K562 (cell line): ENCODE measurements around the gene GAD1. TPM values are rescaled to one million over a fixed set of nuclear protein-coding genes. Genes with fewer than 3 reads are reported as not detected.

Source experiments
- ATF3 ChIP-seq, 2 experiments: fragments of 450-650 bp in 1 of 2; sonication (generic) in 1 of 2; formaldehyde crosslinking in 1 of 2; IDR thresholded peaks in 1 of 2; conservative IDR thresholded peaks in 1 of 2; 2 replicates each; pipeline versions ENCODE4 v1.6.1 to v1.8.1; 2016 to 2023; ENCODE audit warnings: mild to moderate bottlenecking in 2 of 2, moderate library complexity in 2 of 2, inconsistent platforms in 1 of 2, missing genetic modification reagents in 1 of 2
- ATF7 ChIP-seq: fragments of 450-650 bp; IDR thresholded peaks from 2 replicates; pipeline ENCODE4 v1.7.1; 2014; ENCODE audit warnings: mild to moderate bottlenecking, moderate library complexity
- DMBX1 ChIP-seq: fragments of 250-450 bp; sonication (Bioruptor Pico); IDR thresholded peaks from 2 replicates; pipeline ENCODE4 v1.8.0; 2022; ENCODE audit warnings: inconsistent platforms, mild to moderate bottlenecking, moderate library complexity, borderline replicate concordance
- E2F1 ChIP-seq: sonication (generic); formaldehyde crosslinking; IDR thresholded peaks from 2 replicates; pipeline ENCODE4 v1.8.1; 2023; ENCODE audit warnings: mild to moderate bottlenecking, missing genetic modification reagents, moderate library complexity
- ETV1 ChIP-seq: fragments of 450-650 bp; conservative IDR thresholded peaks from 2 replicates; pipeline ENCODE4 v1.6.1; 2016; ENCODE audit warnings: missing genetic modification characterization, control low read depth, low read depth, missing compliant biosample characterization
- IRF1 ChIP-seq: sonication (generic); formaldehyde crosslinking; IDR thresholded peaks from 2 replicates; pipeline ENCODE4 v1.8.0; 2022; ENCODE audit warnings: missing genetic modification reagents, mild to moderate bottlenecking, borderline replicate concordance
- IRF9 ChIP-seq: fragments of 450-650 bp; IDR thresholded peaks from 2 replicates; pipeline ENCODE4 v1.6.1; 2016; ENCODE audit warnings: missing biosample characterization, missing genetic modification characterization
- KDM5B ChIP-seq: fragments of 200-600 bp; sonication (generic); IDR thresholded peaks from 2 replicates; pipeline ENCODE4 v1.6.1; 2012; ENCODE audit warnings: low read depth, mild to moderate bottlenecking, moderate library complexity, low read length, control low read depth, inconsistent platforms; ENCODE audit not compliant: insufficient replicate concordance
- PCBP1 ChIP-seq: fragments of 200-400 bp; formaldehyde crosslinking; IDR thresholded peaks from 2 replicates; pipeline ENCODE4 v1.6.1; 2018; ENCODE audit warnings: mild to moderate bottlenecking, low read depth, low read length; ENCODE audit not compliant: poor library complexity, severe bottlenecking
- PRDM10 ChIP-seq: fragments of 450-650 bp; IDR thresholded peaks from 2 replicates; pipeline ENCODE4 v1.6.1; 2018; ENCODE audit not compliant: partially characterized antibody
- SFPQ ChIP-seq: fragments of 200-400 bp; formaldehyde crosslinking; IDR thresholded peaks from 2 replicates; pipeline ENCODE4 v1.6.1; 2017; ENCODE audit warnings: mild to moderate bottlenecking, low read depth, low read length, moderate library complexity
- STAT5B ChIP-seq: fragments of 250-450 bp; sonication (Bioruptor Pico); IDR thresholded peaks from 2 replicates; pipeline ENCODE4 v1.8.0; 2021; ENCODE audit warnings: mild to moderate bottlenecking, inconsistent platforms
- SUPT5H ChIP-seq: fragments of 450-650 bp; IDR thresholded peaks from 2 replicates; pipeline ENCODE4 v1.6.1; 2016
- ZFX ChIP-seq: sonication (generic); formaldehyde crosslinking; IDR thresholded peaks from 2 replicates; pipeline ENCODE4 v1.8.0; 2022; ENCODE audit warnings: mild to moderate bottlenecking, missing genetic modification reagents, moderate library complexity
- ZNF232 ChIP-seq: sonication (generic); formaldehyde crosslinking; IDR thresholded peaks from 2 replicates; pipeline ENCODE4 v1.8.0; 2022; ENCODE audit warnings: mild to moderate bottlenecking, missing genetic modification reagents
- ZNF668 ChIP-seq: fragments of 250-450 bp; sonication (Bioruptor Pico); IDR thresholded peaks from 2 replicates; pipeline ENCODE4 v1.8.0; 2022; ENCODE audit warnings: mild to moderate bottlenecking, inconsistent platforms
- polyA plus RNA-seq, 8 experiments: library from polyadenylated mRNA; depleted of rRNA in 4 of 8; stranded (reverse) in 5 of 8; unstranded in 3 of 8; fragments of >200 nt; fragmentation: Nextera tagmentation in 2 of 8; fragmentation: Illumina TruSeq in 1 of 8; extraction: Ambion mirVana in 2 of 8; extraction: Trizol in 1 of 8; gene quantifications; 2 replicates each; pipeline versions ENCODE4 v1.2.1 to v1.2.3, GENCODE V29; 2011 to 2014; ENCODE audit warnings: inconsistent platforms in 1 of 8, missing spikeins in 1 of 8
- total RNA-seq, 7 experiments: library from RNA; depleted of rRNA in 6 of 7; stranded (reverse); fragments of >200 nt in 6 of 7; fragmentation: Illumina TruSeq in 2 of 7; extraction: Trizol in 2 of 7; gene quantifications; 2 replicates each; pipeline versions ENCODE4 v1.2.1 to v1.2.3, GENCODE V29; 2011 to 2021; ENCODE audit warnings: low replicate concordance in 1 of 7

Gene GAD1
- total and polyA plus RNA-seq, 9 of the 15 experiments (the other 6 are each of a cell fraction or from before 2014, with no cell fraction given): 2.7 to 29.1 (median 15.7) TPM

- no peak for TF ChIP-seq E2F1 (CRISPR knock-in tag)
- TF ChIP-seq STAT5B (CRISPR knock-in tag): no peak
- TF ChIP-seq SFPQ: no peak
- TF ChIP-seq IRF1: no peak
- no peak for TF ChIP-seq IRF9 (tag)
- TF ChIP-seq KDM5B: peak; percentile 67
- no peak for TF ChIP-seq PCBP1
- TF ChIP-seq ATF3 (IDR thresholded peaks at IDR 0.05): peak; percentile 74
- TF ChIP-seq ATF3 (CRISPR knock-in tag; conservative IDR thresholded peaks at IDR 0.05): no peak
- 0 out of 2 replicates have a peak, but pooled peaks have one; percentile 62 for TF ChIP-seq ATF7
- TF ChIP-seq ZNF232 (CRISPR knock-in tag): no peak
- 0 out of 2 replicates have a peak, but pooled peaks have one; percentile 31 for TF ChIP-seq ZFX (CRISPR knock-in tag)
- 0 out of 2 replicates have a peak, but pooled peaks have one; percentile 41 for TF ChIP-seq ETV1
- 0 out of 2 replicates have a peak, but pooled peaks have one; percentile 37 for TF ChIP-seq SUPT5H
- TF ChIP-seq ZNF668: no peak
- peak; percentile 1; the same call in 1 of the 2 replicates for TF ChIP-seq DMBX1 (CRISPR knock-in tag)
- TF ChIP-seq PRDM10: peak; percentile 87
These were observed 45.2 kb upstream of the GAD1 start (continued) for GRCh38 chr2:170771421-170771937.
